ENCODE data around the gene MBOAT2. TPM values are rescaled to one million over a fixed set of nuclear protein-coding genes. Genes with fewer than 3 reads are reported as not detected.
"Not testable (repeated sequence)": the region's sequence is repeated elsewhere in the genome, so short reads cannot be mapped to it uniquely, and the experiment has no call there.

Gene MBOAT2
- total RNA-seq, 2 donors from 2014 or later: 34.3 to 51.1 TPM

- no peaks in the 10 kb centered on the region for H3K36me3 ChIP-seq
- H3K9ac ChIP-seq (ENCODE audit: low read depth in 2 of 2, low read length in 2 of 2): no peak overlapping the region
- H3K27ac ChIP-seq: no peak overlapping the region
- no peaks in the 10 kb centered on the region for H3K4me1 ChIP-seq
- intact Hi-C loops (cut with DNase I): no loop called here
- no peak for DNase-seq
- H3K27me3 ChIP-seq: no peaks in the 10 kb centered on the region
- no peak for TF ChIP-seq CTCF (IDR thresholded peaks at IDR 0.05)
- H3K9me3 ChIP-seq: no peaks in the 10 kb centered on the region
- H3K4me3 ChIP-seq: no peak overlapping the region
Observed at GRCh38 chr2:8934338-8934737, 69.1 kb downstream of the MBOAT2 start.

- no peaks in the 10 kb centered on the region for H3K4me1 ChIP-seq
- H3K4me3 ChIP-seq: no peak overlapping the region
- H3K9me3 ChIP-seq: no peaks in the 10 kb centered on the region
- H3K27me3 ChIP-seq: no peaks in the 10 kb centered on the region
- H3K36me3 ChIP-seq: no peaks in the 10 kb centered on the region
- no peak for TF ChIP-seq CTCF (IDR thresholded peaks at IDR 0.05)
- DNase-seq: no peak
- intact Hi-C loops (cut with DNase I): no loop called here
- no peak overlapping the region for H3K27ac ChIP-seq
- H3K9ac ChIP-seq (ENCODE audit: low read depth in 2 of 2, low read length in 2 of 2): no peak overlapping the region
Observed at GRCh38 chr2:8932702-8933101, 70.8 kb downstream of the MBOAT2 start.

- DNase-seq; H3K4me1 ChIP-seq; H3K27ac ChIP-seq; H3K4me3 ChIP-seq; H3K9me3 ChIP-seq; H3K36me3 ChIP-seq; H3K9ac ChIP-seq (ENCODE audit: low read depth in 2 of 2, low read length in 2 of 2); H3K27me3 ChIP-seq; intact Hi-C loops (cut with DNase I): not testable (repeated sequence)
Observed at GRCh38 chr2:8930185-8930584, 73.3 kb downstream of the MBOAT2 start.

- H3K9me3 ChIP-seq: no peaks in the 10 kb centered on the region
- H3K9ac ChIP-seq (ENCODE audit: low read depth in 2 of 2, low read length in 2 of 2): no peak overlapping the region
- H3K4me3 ChIP-seq: no peak overlapping the region
- H3K27me3 ChIP-seq: no peaks in the 10 kb centered on the region
- intact Hi-C loops (cut with DNase I): no loop called here
- no peak for TF ChIP-seq CTCF (IDR thresholded peaks at IDR 0.05)
- H3K36me3 ChIP-seq: no peaks in the 10 kb centered on the region
- no peaks in the 10 kb centered on the region for H3K4me1 ChIP-seq
- DNase-seq: no peak
- no peak overlapping the region for H3K27ac ChIP-seq
Observed at GRCh38 chr2:8929128-8929527, 74.4 kb downstream of the MBOAT2 start.

- Histone ChIP-seq H3K27me3 (no peaks in the 10 kb centered on the region), H3K4me3 (no peak overlapping the region), H3K9me3 (no peaks in the 10 kb centered on the region), H3K36me3 (no peaks in the 10 kb centered on the region), H3K27ac (no peak overlapping the region), H3K4me1 (no peaks in the 10 kb centered on the region), H3K9ac (ENCODE audit: low read depth in 2 of 2, low read length in 2 of 2) (no peak overlapping the region)
- TF ChIP-seq CTCF (IDR thresholded peaks at IDR 0.05): no peak
- no peak for DNase-seq
- intact Hi-C loops (cut with DNase I): no loop called here
Observed at GRCh38 chr2:8927510-8928455, 75.7 kb downstream of the MBOAT2 start.

GRCh38 chr2:8926356-8926755 lies 77.1 kb downstream of the MBOAT2 start:
- H3K4me3 ChIP-seq: no peak overlapping the region
- no peaks in the 10 kb centered on the region for H3K36me3 ChIP-seq
- intact Hi-C loops (cut with DNase I): no loop called here
- TF ChIP-seq CTCF (IDR thresholded peaks at IDR 0.05): no peak
- no peak for DNase-seq
- no peaks in the 10 kb centered on the region for H3K4me1 ChIP-seq
- H3K27me3 ChIP-seq: no peaks in the 10 kb centered on the region
- no peaks in the 10 kb centered on the region for H3K9me3 ChIP-seq
- no peak overlapping the region for H3K9ac ChIP-seq (ENCODE audit: low read depth in 2 of 2, low read length in 2 of 2)
- H3K27ac ChIP-seq: no peak overlapping the region

Measured in colonic mucosa (tissue), 4 donors.